KMS-11 (cell line): Measurements from ENCODE around the gene PSMF1.

Source experiments
- H2AFZ ChIP-seq: fragments of 200-600 bp; sonication (generic); 2 replicates; pipeline ENCODE4 v1.6.1; 2016; ENCODE audit warnings: antibody characterized with exemption, mixed run types, low read depth
- H3K27ac ChIP-seq: fragments of 200-600 bp; sonication (generic); 2 replicates; pipeline ENCODE4 v1.6.1; 2016; ENCODE audit warnings: mild to moderate bottlenecking, mixed run types
- H3K27me3 ChIP-seq: fragments of 200-600 bp; sonication (generic); 2 replicates; pipeline ENCODE4 v1.6.1; 2017; ENCODE audit warnings: mild to moderate bottlenecking, low read depth, mixed run types, moderate library complexity; ENCODE audit not compliant: insufficient read depth
- H3K36me3 ChIP-seq: fragments of 200-600 bp; sonication (generic); 2 replicates; pipeline ENCODE4 v1.6.1; 2017; ENCODE audit warnings: mild to moderate bottlenecking, mixed run types; ENCODE audit not compliant: insufficient read depth
- H3K4me1 ChIP-seq: fragments of 200-600 bp; sonication (generic); 2 replicates; pipeline ENCODE4 v1.6.1; 2016; ENCODE audit warnings: mild to moderate bottlenecking, low read depth, mixed run types; ENCODE audit not compliant: poor library complexity, severe bottlenecking
- H3K4me2 ChIP-seq: fragments of 200-600 bp; sonication (generic); 2 replicates; pipeline ENCODE4 v1.7.0; 2016; ENCODE audit warnings: mild to moderate bottlenecking, mixed run types
- H3K4me3 ChIP-seq: fragments of 200-600 bp; sonication (generic); IDR thresholded peaks from 2 replicates; pipeline ENCODE4 v1.6.1; 2017; ENCODE audit warnings: low read depth, low read length, mixed read lengths; ENCODE audit not compliant: insufficient read depth
- H3K79me2 ChIP-seq: fragments of 200-600 bp; sonication (generic); 2 replicates; pipeline ENCODE4 v1.6.1; 2016; ENCODE audit warnings: low read depth, mixed run types; ENCODE audit not compliant: insufficient read depth
- H3K9ac ChIP-seq: fragments of 200-600 bp; sonication (generic); 2 replicates; pipeline ENCODE4 v1.6.1; 2016; ENCODE audit warnings: mild to moderate bottlenecking, mixed run types
- H4K20me1 ChIP-seq: fragments of 200-600 bp; sonication (generic); 2 replicates; pipeline ENCODE4 v1.6.1; 2016; ENCODE audit warnings: mild to moderate bottlenecking, mixed run types; ENCODE audit not compliant: insufficient read depth
- CTCF ChIP-seq: fragments of 200-600 bp; sonication (generic); conservative IDR thresholded peaks from 2 replicates; pipeline ENCODE4 v1.6.1; 2017; ENCODE audit warnings: low read depth, mild to moderate bottlenecking, antibody characterized with exemption, low read length, moderate library complexity, mixed read lengths

Gene PSMF1

GRCh38 chr20:1112908-1113307, 5.5 kb upstream of the PSMF1 start:
- Histone ChIP-seq H3K36me3 (no peaks in the 10 kb centered on the region), H3K4me3 (no peak overlapping the region), H4K20me1 (no peaks in the 10 kb centered on the region), H2AFZ (no peak overlapping the region), H3K4me2 (no peak overlapping the region), H3K4me1 (peaks cover 15% of the 10 kb centered on the region), H3K27me3 (no peaks in the 10 kb centered on the region), H3K27ac (no peak overlapping the region), H3K79me2 (no peaks in the 10 kb centered on the region), H3K9ac (no peak overlapping the region)
- no peak for TF ChIP-seq CTCF

DNA sequence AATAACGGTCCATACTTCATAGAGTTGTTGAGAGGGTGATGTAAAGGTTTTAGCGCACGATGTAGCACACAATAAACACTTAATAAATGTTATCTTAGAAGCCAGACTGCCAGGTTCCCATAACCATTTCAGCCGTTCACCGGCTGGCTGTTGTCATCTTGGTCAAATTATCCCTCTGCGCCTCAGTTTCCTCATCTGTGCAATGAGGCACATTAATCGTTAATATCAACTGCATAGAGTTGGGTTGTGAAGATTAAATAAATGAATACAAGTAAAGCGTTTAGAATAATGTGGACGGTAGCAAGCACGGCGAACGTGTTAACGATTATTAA, 432 bp upstream of the PSMF1 start:
- Histone ChIP-seq H3K36me3 (no peaks in the 10 kb centered on the region), H3K4me3 (no peak overlapping the region), H3K79me2 (peaks cover 43% of the 10 kb centered on the region), H3K4me1 (peaks cover 40% of the 10 kb centered on the region), H3K4me2 (peak overlapping the region; percentile 68), H2AFZ (peak overlapping the region; percentile 71), H3K27me3 (no peaks in the 10 kb centered on the region), H4K20me1 (no peaks in the 10 kb centered on the region), H3K27ac (peak overlapping the region; percentile 29), H3K9ac (peak overlapping the region; percentile 75; the same call in 1 of the 2 replicates)
- no peak for TF ChIP-seq CTCF

DNA sequence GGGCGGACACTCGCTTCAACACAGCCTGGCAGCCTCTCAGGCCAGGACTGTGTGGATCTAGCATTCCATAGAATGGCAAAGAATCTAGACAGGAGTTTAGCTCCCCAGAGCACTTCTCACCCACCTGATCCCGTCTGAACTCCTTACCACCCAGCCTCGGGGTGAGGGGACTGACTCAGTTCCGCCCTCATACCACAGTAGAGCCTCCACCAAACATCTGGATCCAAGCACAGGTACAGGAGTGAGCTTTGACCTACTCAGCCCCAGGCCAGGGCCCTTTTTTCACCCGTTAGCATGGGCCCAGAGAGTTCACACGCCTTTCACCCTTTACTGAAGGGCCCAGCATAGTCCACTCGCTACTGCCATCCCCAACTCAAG, 715 bp downstream of the PSMF1 start:
- peak overlapping the region; percentile 28; the same call in 1 of the 2 replicates for H3K27ac ChIP-seq

GRCh38 chr20:1119524-1119923, 1.1 kb downstream of the PSMF1 start:
- Histone ChIP-seq H3K36me3 (no peaks in the 10 kb centered on the region), H3K4me2 (peak overlapping the region; percentile 55), H3K4me1 (peaks cover 40% of the 10 kb centered on the region), H3K79me2 (peaks cover 58% of the 10 kb centered on the region), H3K9ac (peak overlapping the region; percentile 75; the same call in 1 of the 2 replicates), H3K27me3 (no peaks in the 10 kb centered on the region), H3K4me3 (no peak overlapping the region), H4K20me1 (0 out of 2 replicates have a peak, but pooled peaks cover 7% of the 10 kb centered on the region), H3K27ac (no peak overlapping the region), H2AFZ (no peak overlapping the region)
- TF ChIP-seq CTCF, result no peak

More for the DNA sequence above, 715 bp downstream of the PSMF1 start:
- Histone ChIP-seq H3K36me3 (no peaks in the 10 kb centered on the region), H3K9ac (peak overlapping the region; percentile 75; the same call in 1 of the 2 replicates), H2AFZ (peak overlapping the region; percentile 71; the same call in 1 of the 2 replicates), H3K27me3 (no peaks in the 10 kb centered on the region), H3K4me2 (peak overlapping the region; percentile 55; the same call in 1 of the 2 replicates), H3K4me3 (no peak overlapping the region), H3K4me1 (peaks cover 40% of the 10 kb centered on the region), H3K79me2 (peaks cover 54% of the 10 kb centered on the region), H4K20me1 (0 out of 2 replicates have a peak, but pooled peaks cover 7% of the 10 kb centered on the region)
- TF ChIP-seq CTCF, result no peak
